B cell (primary cell): ENCODE data around the gene TRIM44. TPM values are rescaled to one million over a fixed set of nuclear protein-coding genes. Genes with fewer than 3 reads are reported as not detected.

Experiments used
- ATAC-seq: fragments of 200-7000 bp; cut with Tn5 transposase; one replicate; pipeline ENCODE4 v1.10.0; 2021; ENCODE audit warnings: low read depth, mild to moderate bottlenecking, moderate number of reproducible peaks, moderate library complexity
- CTCF ChIA-PET: fragments of 350-600 bp; sonication (Branson Sonifier 250); formaldehyde crosslinking; loops from one replicate; lab custom pipeline; 2021; ENCODE audit warnings: antibody characterized with exemption, inconsistent platforms; lab: Charles Lee
- POLR2A ChIA-PET: fragments of 350-600 bp; sonication (Branson Sonifier 250); formaldehyde crosslinking; loops from one replicate; lab custom pipeline; 2021; ENCODE audit warnings: antibody characterized with exemption; lab: Charles Lee
- DNase-seq: peaks from one replicate; pipeline ENCODE4 v3.0.0; 2013
- H2AFZ ChIP-seq: 2 replicates; pipeline ENCODE4 v1.6.1; 2012; ENCODE audit warnings: mild to moderate bottlenecking, low read depth, low read length; ENCODE audit not compliant: insufficient read depth, poor library complexity, severe bottlenecking
- H3K27ac ChIP-seq, 2 donors: 1 replicate in 1 of 2; 2 replicates in 1 of 2; pipeline ENCODE4 v1.5.1; 2012 to 2013; ENCODE audit warnings: low read length in 2 of 2, mild to moderate bottlenecking in 2 of 2, moderate library complexity in 1 of 2
- H3K27me3 ChIP-seq, 4 experiments: fragments of 200-600 bp in 1 of 4; sonication (generic) in 1 of 4; replicated peaks in 1 of 4; 1 replicate in 2 of 4; 2 replicates in 2 of 4; pipeline versions ENCODE4 v1.6.1 to v1.7.0; 2013 to 2016; ENCODE audit warnings: low read length in 3 of 4, mild to moderate bottlenecking in 2 of 4, mixed read lengths in 1 of 4, moderate library complexity in 1 of 4; ENCODE audit not compliant: insufficient read depth in 4 of 4, control insufficient read depth in 3 of 4; ENCODE audit errors: control extremely low read depth in 1 of 4
- H3K36me3 ChIP-seq, 2 experiments: replicated peaks in 1 of 2; 1 replicate in 1 of 2; 2 replicates in 1 of 2; pipeline versions ENCODE4 v1.6.1 to v1.7.1; 2013; ENCODE audit warnings: low read length in 1 of 2; ENCODE audit not compliant: insufficient read depth in 2 of 2, control insufficient read depth in 1 of 2; ENCODE audit errors: control extremely low read depth in 1 of 2, extremely low read depth in 1 of 2
- H3K4me1 ChIP-seq, 2 donors: fragments of 200-600 bp in 1 of 2; sonication (generic) in 1 of 2; 1 replicate in 1 of 2; 2 replicates in 1 of 2; pipeline versions ENCODE4 v1.5.1 to v1.6.1; 2013 to 2017; ENCODE audit warnings: low read length in 2 of 2; ENCODE audit not compliant: control insufficient read depth in 2 of 2, insufficient read depth in 2 of 2
- H3K4me2 ChIP-seq: replicated peaks from 2 replicates; pipeline ENCODE3; 2012; ENCODE audit warnings: mild to moderate bottlenecking, low read depth, low read length; ENCODE audit not compliant: poor library complexity, severe bottlenecking
- H3K4me3 ChIP-seq, 5 experiments: fragments of 200-600 bp in 1 of 5; sonication (generic) in 1 of 5; 1 replicate in 3 of 5; 2 replicates in 2 of 5; pipeline versions ENCODE4 v1.5.1 to v1.7.0; 2011 to 2016; ENCODE audit warnings: low read length in 4 of 5, mild to moderate bottlenecking in 4 of 5, low read depth in 2 of 5, control low read depth in 1 of 5, moderate library complexity in 1 of 5; ENCODE audit not compliant: insufficient read depth in 1 of 5; ENCODE audit errors: control extremely low read depth in 1 of 5, extremely low read depth in 1 of 5
- H3K79me2 ChIP-seq: fragments of 200-600 bp; sonication (generic); one replicate; pipeline ENCODE4 v1.6.0; 2016; ENCODE audit warnings: low read length; ENCODE audit not compliant: control insufficient read depth, insufficient read depth
- H3K9ac ChIP-seq: fragments of 200-600 bp; sonication (generic); 2 replicates; pipeline ENCODE4 v1.6.1; 2017; ENCODE audit warnings: mild to moderate bottlenecking, low read length, moderate library complexity
- H3K9me3 ChIP-seq, 3 donors: one replicate each; pipeline versions ENCODE4 v1.6.1 to v1.7.1; 2013; ENCODE audit warnings: low read length in 2 of 3; ENCODE audit not compliant: control insufficient read depth in 2 of 3, insufficient read depth in 1 of 3; ENCODE audit errors: control extremely low read depth in 1 of 3
- H4K20me1 ChIP-seq: 2 replicates; pipeline ENCODE4 v1.6.0; 2012; ENCODE audit warnings: mild to moderate bottlenecking, low read length; ENCODE audit not compliant: insufficient read depth, control insufficient read depth, poor library complexity, severe bottlenecking
- H3K27ac Mint-ChIP-seq: one replicate; pipeline ENCODE4 v1.8.0; 2021; ENCODE audit warnings: mixed read lengths
- H3K27me3 Mint-ChIP-seq: one replicate; pipeline ENCODE4 v1.8.0; 2021; ENCODE audit warnings: mixed read lengths
- H3K4me1 Mint-ChIP-seq: one replicate; pipeline ENCODE4 v1.8.0; 2021; ENCODE audit warnings: mixed read lengths
- H3K4me3 Mint-ChIP-seq: one replicate; pipeline ENCODE4 v1.8.0; 2021; ENCODE audit warnings: mixed read lengths
- H3K9me3 Mint-ChIP-seq: one replicate; pipeline ENCODE4 v1.8.0; 2022; ENCODE audit warnings: mixed read lengths; ENCODE audit not compliant: insufficient read depth
- EZH2 ChIP-seq: IDR thresholded peaks from 2 replicates; pipeline ENCODE4 v1.6.1; 2012; ENCODE audit warnings: borderline replicate concordance, low read depth, mild to moderate bottlenecking, moderate library complexity, low read length; ENCODE audit not compliant: insufficient read depth, poor library complexity, severe bottlenecking
- WGBS: methylation state at CpG from one replicate; pipeline ENCODE4 v1.1.5; 2013; ENCODE audit warnings: missing lambda C conversion rate; ENCODE audit not compliant: insufficient coverage; 5-methylcytosine and 5-hydroxymethylcytosine counted together
- intact Hi-C: fragments of 100-400 bp; cut with micrococcal nuclease; formaldehyde crosslinking; loops from one replicate; pipeline ENCODE4 v1.10.0; 2022
- polyA plus RNA-seq: library from polyadenylated mRNA; depleted of rRNA; stranded (reverse); fragments of >200 nt; gene quantifications from 2 replicates; pipeline ENCODE4 v1.2.3, GENCODE V29; 2012
- total RNA-seq, 2 donors: library from RNA; stranded (reverse); fragments of 120-200 nt in 1 of 2; gene quantifications; 1 replicate in 1 of 2; 2 replicates in 1 of 2; pipeline versions ENCODE4 v1.2.3 to v1.2.4, GENCODE V29; 2013 to 2022
- TF ChIP-seq, protein P1 (sequence below): fragments of 200-600 bp; IDR thresholded peaks from one replicate; pipeline ENCODE4 v1.8.0; 2022; ENCODE audit warnings: antibody characterized with exemption, mild to moderate bottlenecking

Gene TRIM44
- total and polyA plus RNA-seq, 2 donors (not counting 1 experiment from before 2014, with no cell fraction given): 39.1 to 71.1 TPM

DNA sequence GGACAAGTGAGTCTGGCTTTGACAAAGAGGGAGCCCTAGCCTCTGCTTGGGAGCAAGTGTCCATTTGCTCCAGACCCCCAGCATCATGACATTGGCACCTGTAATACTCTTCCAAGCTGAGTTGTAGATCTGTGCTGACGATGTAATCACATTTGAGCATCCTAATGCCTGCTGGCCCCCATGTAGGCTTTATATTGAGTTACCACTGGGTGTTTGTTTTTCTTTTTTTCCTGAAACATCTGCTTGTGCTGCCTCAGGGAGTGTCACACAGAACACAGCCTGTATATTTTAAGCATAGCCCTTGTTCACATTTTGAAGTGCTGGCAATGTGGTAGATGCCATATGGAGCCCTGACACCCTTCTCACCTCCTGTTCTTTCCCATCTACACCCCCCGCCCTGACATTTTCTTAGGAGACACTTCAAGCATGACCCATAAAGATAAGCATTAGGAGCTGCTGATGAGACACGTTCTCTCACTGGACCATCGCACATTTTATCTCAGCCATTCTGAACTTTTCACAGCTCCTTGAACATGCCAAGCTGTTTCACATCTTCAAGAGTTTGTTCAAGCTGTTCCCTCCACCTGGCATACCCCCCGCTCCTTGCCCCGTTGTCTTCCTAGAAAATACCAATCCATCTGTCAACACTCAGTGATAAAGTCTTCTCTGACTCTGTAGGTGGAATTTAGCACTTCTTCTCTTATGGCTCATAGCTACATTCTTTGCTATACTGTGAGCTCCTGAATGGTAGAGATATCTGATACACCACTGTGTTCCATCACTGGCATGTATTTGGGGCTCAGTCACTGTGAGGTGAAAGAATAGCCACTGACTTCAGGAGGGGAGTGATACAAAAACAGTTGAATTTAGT lies 128.7 kb downstream of the TRIM44 start:
- H4K20me1 ChIP-seq: peaks cover 61% of the 10 kb centered on the region
- ChIA-PET CTCF (interaction anchor here (1.8 kb wide), 1 partner anchor 31 kb away, joined by 5 read pairs; no protein-coding TSS in a partner anchor), POLR2A (no interaction called here)
- Mint-ChIP-seq H3K4me3 (no peak overlapping the region), H3K27me3 (no peaks in the 10 kb centered on the region), H3K27ac (no peak overlapping the region), H3K9me3 (no peaks in the 10 kb centered on the region), H3K4me1 (peaks cover 11% of the 10 kb centered on the region)
- H3K27ac ChIP-seq: no peak overlapping the region
- no peak overlapping the region for H3K4me2 ChIP-seq
- no peak overlapping the region for H3K4me3 ChIP-seq
- 100% methylated on average over 3 of the region's 6 CpGs for WGBS
- no peaks in the 10 kb centered on the region for H3K9me3 ChIP-seq
- intact Hi-C loops: no loop called here
- peaks cover 25% of the 10 kb centered on the region for H3K79me2 ChIP-seq
- ATAC-seq: no peak
- H3K36me3 ChIP-seq: peaks cover 1 to 25% of the 10 kb centered on the region in 2 experiments
- DNase-seq: no peak
- no peaks in the 10 kb centered on the region for H3K27me3 ChIP-seq
- H3K4me1 ChIP-seq: no peaks in the 10 kb centered on the region
- no peak overlapping the region for H2AFZ ChIP-seq
- TF ChIP-seq EZH2: no peak
- TF ChIP-seq, protein P1, sequence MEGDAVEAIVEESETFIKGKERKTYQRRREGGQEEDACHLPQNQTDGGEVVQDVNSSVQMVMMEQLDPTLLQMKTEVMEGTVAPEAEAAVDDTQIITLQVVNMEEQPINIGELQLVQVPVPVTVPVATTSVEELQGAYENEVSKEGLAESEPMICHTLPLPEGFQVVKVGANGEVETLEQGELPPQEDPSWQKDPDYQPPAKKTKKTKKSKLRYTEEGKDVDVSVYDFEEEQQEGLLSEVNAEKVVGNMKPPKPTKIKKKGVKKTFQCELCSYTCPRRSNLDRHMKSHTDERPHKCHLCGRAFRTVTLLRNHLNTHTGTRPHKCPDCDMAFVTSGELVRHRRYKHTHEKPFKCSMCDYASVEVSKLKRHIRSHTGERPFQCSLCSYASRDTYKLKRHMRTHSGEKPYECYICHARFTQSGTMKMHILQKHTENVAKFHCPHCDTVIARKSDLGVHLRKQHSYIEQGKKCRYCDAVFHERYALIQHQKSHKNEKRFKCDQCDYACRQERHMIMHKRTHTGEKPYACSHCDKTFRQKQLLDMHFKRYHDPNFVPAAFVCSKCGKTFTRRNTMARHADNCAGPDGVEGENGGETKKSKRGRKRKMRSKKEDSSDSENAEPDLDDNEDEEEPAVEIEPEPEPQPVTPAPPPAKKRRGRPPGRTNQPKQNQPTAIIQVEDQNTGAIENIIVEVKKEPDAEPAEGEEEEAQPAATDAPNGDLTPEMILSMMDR: no peak
- no peak overlapping the region for H3K9ac ChIP-seq
